AG04449 (cell line): ENCODE measurements around the gene C2orf72.

Source experiments
- CTCF ChIA-PET: fragments of 350-600 bp; formaldehyde crosslinking; extraction: SDS; loops from one replicate; lab custom pipeline; 2021; ENCODE audit warnings: antibody characterized with exemption; lab: Yijun Ruan, JAX
- POLR2A ChIA-PET: fragments of 400-600, 350-600 bp; formaldehyde crosslinking; extraction: SDS; loops from one replicate; lab custom pipeline; 2020; ENCODE audit warnings: antibody characterized with exemption, inconsistent platforms; lab: Yijun Ruan, JAX
- DNase-seq: peaks from one replicate; pipeline ENCODE4 v3.0.0-alpha.2; 2010; ENCODE audit warnings: low read depth, low spot score
- H3K4me3 ChIP-seq: 2 replicates; pipeline ENCODE4 v1.5.1; 2011; ENCODE audit warnings: low read depth, mild to moderate bottlenecking, control low read depth, low read length
- TF ChIP-seq, protein P1 (sequence below): IDR thresholded peaks from one replicate; pipeline ENCODE4 v1.5.1; 2011; ENCODE audit warnings: mild to moderate bottlenecking, moderate library complexity, low read length, control low read depth, inconsistent platforms; ENCODE audit not compliant: insufficient read depth; ENCODE audit errors: missing control alignments

Gene C2orf72

DNA sequence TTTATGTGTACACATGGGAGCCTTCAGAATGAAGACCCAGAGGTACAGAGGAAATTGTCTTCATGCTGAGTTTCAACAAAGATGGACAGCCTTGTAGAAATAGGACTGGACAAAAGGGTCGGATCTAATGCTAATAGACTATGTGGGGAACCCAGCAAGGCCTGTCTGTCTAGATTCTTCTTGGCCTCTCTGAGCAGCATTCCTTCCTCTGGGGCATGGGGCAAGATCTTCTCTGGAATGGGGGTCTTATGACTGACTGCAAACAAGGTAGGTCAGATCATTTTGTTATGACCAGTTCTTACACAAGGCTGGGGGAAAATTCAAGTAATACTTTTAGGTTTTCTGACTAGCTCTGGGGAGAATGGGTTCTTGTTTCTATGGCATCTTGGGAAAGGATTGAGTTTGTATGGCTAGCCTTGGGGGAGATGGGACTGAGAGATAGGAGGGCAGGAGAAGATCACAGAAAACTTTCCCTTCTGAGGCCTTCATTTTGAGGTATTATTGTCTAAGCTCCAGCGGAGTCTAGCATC is 27.1 kb upstream of the C2orf72 start:
- ChIA-PET POLR2A (no interaction called here), CTCF (interaction anchor here (0.9 kb wide), 1 partner anchor 186 kb away, joined by 5 read pairs; no protein-coding TSS in a partner anchor)
- TF ChIP-seq, protein P1, sequence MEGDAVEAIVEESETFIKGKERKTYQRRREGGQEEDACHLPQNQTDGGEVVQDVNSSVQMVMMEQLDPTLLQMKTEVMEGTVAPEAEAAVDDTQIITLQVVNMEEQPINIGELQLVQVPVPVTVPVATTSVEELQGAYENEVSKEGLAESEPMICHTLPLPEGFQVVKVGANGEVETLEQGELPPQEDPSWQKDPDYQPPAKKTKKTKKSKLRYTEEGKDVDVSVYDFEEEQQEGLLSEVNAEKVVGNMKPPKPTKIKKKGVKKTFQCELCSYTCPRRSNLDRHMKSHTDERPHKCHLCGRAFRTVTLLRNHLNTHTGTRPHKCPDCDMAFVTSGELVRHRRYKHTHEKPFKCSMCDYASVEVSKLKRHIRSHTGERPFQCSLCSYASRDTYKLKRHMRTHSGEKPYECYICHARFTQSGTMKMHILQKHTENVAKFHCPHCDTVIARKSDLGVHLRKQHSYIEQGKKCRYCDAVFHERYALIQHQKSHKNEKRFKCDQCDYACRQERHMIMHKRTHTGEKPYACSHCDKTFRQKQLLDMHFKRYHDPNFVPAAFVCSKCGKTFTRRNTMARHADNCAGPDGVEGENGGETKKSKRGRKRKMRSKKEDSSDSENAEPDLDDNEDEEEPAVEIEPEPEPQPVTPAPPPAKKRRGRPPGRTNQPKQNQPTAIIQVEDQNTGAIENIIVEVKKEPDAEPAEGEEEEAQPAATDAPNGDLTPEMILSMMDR, result no peak
- H3K4me3 ChIP-seq, result no peak overlapping the region
- no peak for DNase-seq

DNA sequence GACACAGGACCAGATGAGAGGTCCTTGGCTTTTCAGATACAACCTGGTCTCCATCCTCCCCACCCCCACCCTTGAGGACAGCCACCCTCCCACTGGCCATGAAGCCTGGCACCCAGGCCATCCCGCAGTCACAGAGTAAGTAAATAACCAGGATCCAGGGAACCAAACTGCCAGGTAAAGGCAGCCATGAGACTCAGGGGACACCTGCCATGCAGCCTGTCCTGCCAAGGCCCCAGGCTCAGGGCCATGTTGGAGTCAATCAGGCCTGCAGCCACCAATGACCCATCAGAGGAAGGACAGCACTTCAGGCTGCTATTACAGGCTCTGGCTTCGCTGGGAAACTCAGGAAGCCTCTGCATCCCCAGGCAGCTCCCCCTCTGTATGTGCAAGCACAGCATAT is 25.8 kb upstream of the C2orf72 start:
- TF ChIP-seq, protein P1, result no peak
- ChIA-PET POLR2A (no interaction called here), CTCF (interaction anchor here (1.3 kb wide), 1 partner anchor 20 kb away, joined by 3 read pairs; no protein-coding TSS in a partner anchor)
- H3K4me3 ChIP-seq, result no peak overlapping the region
- DNase-seq, result no peak

DNA sequence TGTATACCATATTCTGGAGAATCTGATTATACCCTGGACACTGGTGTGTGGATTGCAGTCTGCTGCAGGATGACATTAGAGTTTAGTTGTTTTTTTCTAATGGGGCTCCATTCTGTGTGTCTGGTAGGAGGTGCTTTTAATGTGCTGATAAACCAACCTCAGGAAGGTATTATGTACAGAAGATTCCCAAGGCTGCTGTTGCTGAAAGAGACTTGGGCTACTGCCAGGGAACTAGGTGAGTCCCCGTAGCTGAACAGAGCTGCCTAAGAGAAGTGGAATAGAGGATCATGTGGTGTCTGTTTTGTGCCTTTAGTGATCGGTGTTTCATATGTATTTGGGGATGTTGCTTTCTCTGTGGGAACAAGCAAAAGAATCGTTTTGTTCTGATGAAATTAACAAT is 24.9 kb upstream of the C2orf72 start:
- ChIA-PET POLR2A (no interaction called here), CTCF (interaction anchor here (1.3 kb wide), 1 partner anchor 21 kb away, joined by 3 read pairs; no protein-coding TSS in a partner anchor)
- TF ChIP-seq, protein P1, result no peak
- H3K4me3 ChIP-seq, result no peak overlapping the region
- DNase-seq, result no peak

DNA sequence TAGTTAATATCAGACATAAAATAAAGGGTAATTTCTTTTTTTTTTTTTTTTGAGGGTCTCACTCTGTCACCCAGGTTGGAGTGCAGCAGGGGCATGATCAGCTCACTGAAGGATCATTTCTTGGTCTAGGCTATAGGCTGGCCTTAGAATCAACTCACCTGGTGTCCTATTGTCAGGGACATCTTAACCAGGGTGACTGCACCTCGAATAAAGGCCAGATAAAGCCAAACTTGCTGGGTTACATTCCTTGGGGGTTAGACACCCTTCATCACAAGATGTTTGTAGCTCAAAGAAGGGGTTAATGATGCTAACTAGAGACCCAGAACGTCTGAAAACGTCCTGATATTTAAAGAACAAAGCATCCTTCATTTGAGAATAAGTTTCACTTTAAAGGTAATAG is 23.5 kb upstream of the C2orf72 start:
- CTCF ChIA-PET, result no interaction called here
- DNase-seq, result no peak
- POLR2A ChIA-PET, result no interaction called here
- no peak overlapping the region for H3K4me3 ChIP-seq
- TF ChIP-seq, protein P1, result no peak

DNA sequence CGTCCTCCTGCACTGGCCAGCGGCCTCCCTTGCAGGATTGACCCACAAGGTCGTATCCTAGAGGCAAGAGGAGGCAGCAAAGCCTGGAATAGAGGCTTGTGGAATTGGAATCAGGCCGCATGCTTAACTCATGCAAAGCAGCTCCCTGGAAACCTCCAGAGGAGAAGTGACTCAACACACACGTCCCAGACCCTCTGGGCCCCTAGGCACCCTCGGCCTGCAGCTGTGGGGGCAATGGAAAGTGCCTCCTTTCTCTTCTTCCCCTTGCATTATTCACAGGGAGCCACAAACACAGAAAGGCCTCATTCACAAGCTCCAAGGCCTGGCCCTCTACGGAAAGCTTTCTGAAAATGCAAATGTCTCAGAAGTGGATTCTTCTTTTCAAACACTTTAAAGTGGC is 21.8 kb upstream of the C2orf72 start:
- TF ChIP-seq, protein P1, result no peak
- H3K4me3 ChIP-seq, result no peak overlapping the region
- no peak for DNase-seq
- POLR2A ChIA-PET, result no interaction called here
- CTCF ChIA-PET, result interaction anchor here (1.1 to 2.0 kb wide), 4 partner anchors 12 to 191 kb away, joined by 3 to 7 read pairs (median 4); no protein-coding TSS in a partner anchor

DNA sequence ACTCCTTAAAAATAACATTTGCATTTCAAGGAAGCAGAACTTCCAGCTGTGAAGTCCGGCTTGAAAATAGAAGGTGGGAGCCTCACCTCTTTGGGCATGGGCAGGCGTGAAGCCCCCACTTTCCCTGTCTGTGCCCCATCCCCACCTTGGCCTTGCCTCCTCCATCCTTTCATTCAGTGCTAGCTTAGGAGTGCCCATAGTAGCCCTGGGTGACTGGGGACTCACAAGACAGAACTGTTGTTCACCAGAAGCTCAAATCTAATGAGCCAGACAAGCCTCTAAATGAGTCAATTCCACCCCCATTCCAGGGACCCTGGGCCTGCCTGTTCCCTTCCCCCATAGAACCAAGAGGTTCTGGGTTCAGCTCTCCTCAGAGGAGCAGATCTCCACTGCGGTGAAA is 21.4 kb upstream of the C2orf72 start:
- DNase-seq, result no peak
- no peak overlapping the region for H3K4me3 ChIP-seq
- TF ChIP-seq, protein P1, result no peak
- ChIA-PET CTCF (interaction anchor here (1.1 to 2.0 kb wide), 5 partner anchors 12 to 192 kb away, joined by 3 to 7 read pairs (median 4); no protein-coding TSS in a partner anchor), POLR2A (no interaction called here)
